Uterus (tissue), 4 donors: ENCODE results near the gene SV2A. TPM values are rescaled to one million over a fixed set of nuclear protein-coding genes. Genes with fewer than 3 reads are reported as not detected.

ENCODE experiments used
- DNase-seq, 2 donors: peaks; one replicate each; pipeline ENCODE4 v3.0.0-alpha.2; 2019 to 2020
- H3K27ac ChIP-seq, 2 donors: fragments of 200-600 bp; sonication (generic); 1 replicate in 1 of 2; 2 replicates in 1 of 2; pipeline ENCODE4 v1.5.1; 2016 to 2018
- H3K27me3 ChIP-seq, 2 donors: fragments of 200-600 bp; sonication (generic); one replicate each; pipeline ENCODE4 v1.5.1; 2018 to 2019; ENCODE audit warnings: control low read depth in 1 of 2
- H3K36me3 ChIP-seq, 2 donors: fragments of 200-600 bp; sonication (generic); one replicate each; pipeline ENCODE4 v1.5.1; 2019; ENCODE audit warnings: control low read depth in 1 of 2
- H3K4me1 ChIP-seq, 2 donors: fragments of 200-600 bp; sonication (generic); one replicate each; pipeline ENCODE4 v1.5.1; 2018 to 2019; ENCODE audit warnings: control low read depth in 1 of 2
- H3K4me3 ChIP-seq, 2 donors: fragments of 200-600 bp; sonication (generic); 1 replicate in 1 of 2; 2 replicates in 1 of 2; pipeline ENCODE4 v1.5.1; 2018 to 2019; ENCODE audit warnings: mild to moderate bottlenecking in 1 of 2
- H3K9me3 ChIP-seq, 2 donors: fragments of 200-600 bp; sonication (generic); one replicate each; pipeline ENCODE4 v1.5.1; 2019; ENCODE audit warnings: control low read depth in 1 of 2
- CTCF ChIP-seq, 4 experiments: fragments of 200-600 bp in 2 of 4; fragments of 450-650 bp in 2 of 4; sonication (generic) in 2 of 4; IDR thresholded peaks; one replicate each; pipeline ENCODE4 v1.5.1; 2016 to 2019; ENCODE audit warnings: antibody characterized with exemption in 4 of 4, mild to moderate bottlenecking in 2 of 4, moderate library complexity in 1 of 4
- POLR2A ChIP-seq, 2 donors: fragments of 450-650 bp; IDR thresholded peaks; one replicate each; pipeline ENCODE4 v1.6.1; 2016; ENCODE audit warnings: antibody characterized with exemption in 2 of 2, mild to moderate bottlenecking in 1 of 2, moderate library complexity in 1 of 2
- intact Hi-C: fragments of 100-400 bp; cut with DNase I; formaldehyde crosslinking; loops from one replicate; pipeline ENCODE4 v1.15.1; 2023; ENCODE audit warnings: low total_unique reads
- total RNA-seq, 4 donors: library from RNA; depleted of rRNA in 3 of 4; stranded (reverse); fragments of >200 nt in 3 of 4; gene quantifications; one replicate each; pipeline versions ENCODE4 v1.1.0 to v1.2.4, GENCODE V29; 2014 to 2023
- donor health status: DM: yes; HTN: yes; CAD: no.

The SV2A gene
- total RNA-seq, 4 donors from 2014 or later: 1.5 to 22.6 (median 12.0) TPM

- TF ChIP-seq CTCF (IDR thresholded peaks at IDR 0.05) (no peak), POLR2A (IDR thresholded peaks at IDR 0.05) (no peak)
- Histone ChIP-seq H3K36me3 (no peaks in the 10 kb centered on the region), H3K4me1 (peaks cover 6 to 13% of the 10 kb centered on the region in 2 donors)
Observed at GRCh38 chr1:149931212-149931790, 13.7 kb upstream of the SV2A start.

GRCh38 chr1:149929856-149930255, 12.2 kb upstream of the SV2A start:
- Histone ChIP-seq H3K4me1 (peaks cover 9 to 16% of the 10 kb centered on the region in 2 donors), H3K27ac (peak overlapping the region in 1 of 2 donors; percentile 95), H3K36me3 (no peaks in the 10 kb centered on the region), H3K9me3 (no peaks in the 10 kb centered on the region), H3K27me3 (no peaks in the 10 kb centered on the region), H3K4me3 (no peak overlapping the region)
- TF ChIP-seq POLR2A (IDR thresholded peaks at IDR 0.05) (no peak), CTCF (IDR thresholded peaks at IDR 0.05) (no peak)
- no peak for DNase-seq
- intact Hi-C loops: no loop called here

More at GRCh38 chr1:149931212-149931790, 13.7 kb upstream of the SV2A start:
- H3K27ac ChIP-seq: no peak overlapping the region
- H3K4me3 ChIP-seq: no peak overlapping the region
- intact Hi-C loops: no loop called here
- H3K9me3 ChIP-seq: no peaks in the 10 kb centered on the region
- H3K27me3 ChIP-seq: no peaks in the 10 kb centered on the region
- no peak for DNase-seq

GRCh38 chr1:149928401-149928724, 10.7 kb upstream of the SV2A start:
- intact Hi-C loops: no loop called here
- H3K9me3 ChIP-seq: no peaks in the 10 kb centered on the region
- H3K27ac ChIP-seq: peak overlapping the region; percentile 95 to 98
- no peak for DNase-seq
- no peaks in the 10 kb centered on the region for H3K36me3 ChIP-seq
- H3K4me3 ChIP-seq: peak overlapping the region; percentile 84 to 98
- H3K27me3 ChIP-seq: no peaks in the 10 kb centered on the region
- H3K4me1 ChIP-seq: peaks cover 9 to 16% of the 10 kb centered on the region in 2 donors
- TF ChIP-seq CTCF (IDR thresholded peaks at IDR 0.05): no peak
- TF ChIP-seq POLR2A (IDR thresholded peaks at IDR 0.05): no peak

GRCh38 chr1:149927563-149928400, 10.1 kb upstream of the SV2A start, which contains the start of gene SF3B4:
TSS of gene SF3B4 (minus strand) at chr1:149927803. CDS start at chr1:149927759, 44 bp downstream.
- TF ChIP-seq POLR2A (IDR thresholded peaks at IDR 0.05): peak; percentile 98
- TF ChIP-seq CTCF (IDR thresholded peaks at IDR 0.05): peak in 2 of 4 experiments; percentile 16 to 26
- Histone ChIP-seq H3K9me3 (no peaks in the 10 kb centered on the region), H3K27me3 (no peaks in the 10 kb centered on the region), H3K4me3 (peak within 1 kb of the TSS; percentile 84 to 98), H3K27ac (peak within 1 kb of the TSS; percentile 95 to 98), H3K36me3 (no peaks in the 10 kb centered on the region), H3K4me1 (peaks cover 9 to 16% of the 10 kb centered on the region in 2 donors)
- intact Hi-C loops: no loop called here
- peak; percentile 96 for DNase-seq

GRCh38 chr1:149927056-149927562, 9.5 kb upstream of the SV2A start:
- no peaks in the 10 kb centered on the region for H3K36me3 ChIP-seq
- no peaks in the 10 kb centered on the region for H3K27me3 ChIP-seq
- peaks cover 9 to 16% of the 10 kb centered on the region in 2 donors for H3K4me1 ChIP-seq
- TF ChIP-seq CTCF (IDR thresholded peaks at IDR 0.05) (no peak), POLR2A (IDR thresholded peaks at IDR 0.05) (no peak)
- peak overlapping the region; percentile 84 to 98 for H3K4me3 ChIP-seq
- DNase-seq: no peak
- no peaks in the 10 kb centered on the region for H3K9me3 ChIP-seq
- H3K27ac ChIP-seq: peak overlapping the region; percentile 95 to 98
- intact Hi-C loops: no loop called here
